H9 (cell line): ENCODE results near the gene FAIM2. TPM values are rescaled to one million over a fixed set of nuclear protein-coding genes. Genes with fewer than 3 reads are reported as not detected.

Source experiments
- DNase-seq: peaks from one replicate; pipeline ENCODE4 v3.0.0-alpha.2; 2017
- H2AFZ ChIP-seq: one replicate; pipeline ENCODE4 v1.6.1; 2013; ENCODE audit warnings: mild to moderate bottlenecking, low read length, control low read depth, moderate library complexity
- H2AK5ac ChIP-seq: 2 replicates; pipeline ENCODE4 v1.6.1; 2013; ENCODE audit warnings: low read length, control low read depth, mixed read lengths; ENCODE audit not compliant: insufficient read length
- H2BK120ac ChIP-seq: one replicate; pipeline ENCODE4 v1.6.1; 2013; ENCODE audit warnings: low read depth, mild to moderate bottlenecking, low read length, control low read depth, inconsistent platforms; ENCODE audit not compliant: poor library complexity, severe bottlenecking
- H2BK12ac ChIP-seq: 2 replicates; pipeline ENCODE4 v1.6.1; 2013; ENCODE audit warnings: low read length, control low read depth, mixed read lengths, low read depth; ENCODE audit not compliant: insufficient read length
- H2BK15ac ChIP-seq: 2 replicates; pipeline ENCODE4 v1.6.1; 2013; ENCODE audit warnings: low read depth, low read length, control low read depth
- H2BK20ac ChIP-seq: one replicate; pipeline ENCODE4 v1.6.1; 2013; ENCODE audit warnings: low read depth, mild to moderate bottlenecking, low read length, control low read depth, inconsistent platforms; ENCODE audit not compliant: poor library complexity, severe bottlenecking
- H2BK5ac ChIP-seq: 2 replicates; pipeline ENCODE4 v1.6.1; 2013; ENCODE audit warnings: low read length, control low read depth, mixed read lengths; ENCODE audit not compliant: insufficient read length
- H3K14ac ChIP-seq: 2 replicates; pipeline ENCODE4 v1.6.1; 2013; ENCODE audit warnings: low read length, control low read depth; ENCODE audit not compliant: insufficient read depth
- H3K18ac ChIP-seq: 2 replicates; pipeline ENCODE4 v1.6.1; 2013; ENCODE audit warnings: low read depth, mild to moderate bottlenecking, mixed read lengths, low read length, control low read depth; ENCODE audit not compliant: insufficient read length
- H3K23ac ChIP-seq: 2 replicates; pipeline ENCODE4 v1.6.1; 2013; ENCODE audit warnings: low read length, control low read depth, mixed read lengths, low read depth; ENCODE audit not compliant: insufficient read length
- H3K23me2 ChIP-seq: 2 replicates; pipeline ENCODE4 v1.6.1; 2013; ENCODE audit warnings: low read depth, mild to moderate bottlenecking, mixed read lengths, low read length, control low read depth; ENCODE audit not compliant: insufficient read length, poor library complexity, severe bottlenecking
- H3K27ac ChIP-seq: 2 replicates; pipeline ENCODE4 v1.5.1; 2013; ENCODE audit warnings: low read length, control low read depth, mixed read lengths, low read depth; ENCODE audit not compliant: insufficient read length
- H3K27me3 ChIP-seq: 2 replicates; pipeline ENCODE4 v1.6.1; 2013; ENCODE audit warnings: low read length, control low read depth, inconsistent platforms; ENCODE audit not compliant: insufficient read depth
- H3K4ac ChIP-seq: 2 replicates; pipeline ENCODE4 v1.6.1; 2013; ENCODE audit warnings: low read depth, mild to moderate bottlenecking, control low read depth, inconsistent platforms, low read length, moderate library complexity
- H3K4me1 ChIP-seq: 2 replicates; pipeline ENCODE4 v1.6.1; 2013; ENCODE audit warnings: low read length, control low read depth, inconsistent platforms; ENCODE audit not compliant: insufficient read depth
- H3K4me2 ChIP-seq: 2 replicates; pipeline ENCODE4 v1.6.1; 2013; ENCODE audit warnings: low read length, control low read depth, mixed read lengths; ENCODE audit not compliant: insufficient read length, insufficient read depth
- H3K56ac ChIP-seq: 2 replicates; pipeline ENCODE4 v1.6.1; 2013; ENCODE audit warnings: low read depth, mild to moderate bottlenecking, mixed read lengths, low read length, control low read depth; ENCODE audit not compliant: insufficient read length
- H3K79me1 ChIP-seq: 2 replicates; pipeline ENCODE4 v1.6.1; 2013; ENCODE audit warnings: low read depth, mild to moderate bottlenecking, moderate library complexity, low read length, control low read depth, inconsistent platforms; ENCODE audit not compliant: insufficient read depth, poor library complexity, severe bottlenecking
- H3K79me2 ChIP-seq: 2 replicates; pipeline ENCODE4 v1.6.1; 2013; ENCODE audit warnings: low read length, control low read depth, inconsistent platforms; ENCODE audit not compliant: insufficient read depth
- H3K9ac ChIP-seq: 2 replicates; pipeline ENCODE4 v1.6.1; 2013; ENCODE audit warnings: low read length, control low read depth, mixed read lengths; ENCODE audit not compliant: insufficient read length; ENCODE audit errors: extremely low read depth
- H3K9me3 ChIP-seq: one replicate; pipeline ENCODE4 v1.6.1; 2013; ENCODE audit warnings: low read depth, low read length, inconsistent platforms; ENCODE audit not compliant: control insufficient read depth
- H3T11ph ChIP-seq: one replicate; pipeline ENCODE4 v1.6.1; 2013; ENCODE audit warnings: mild to moderate bottlenecking, low read length, control low read depth, inconsistent platforms
- H4K20me1 ChIP-seq: one replicate; pipeline ENCODE4 v1.6.1; 2013; ENCODE audit not compliant: control insufficient read depth, insufficient read length, insufficient read depth
- H4K5ac ChIP-seq: 2 replicates; pipeline ENCODE4 v1.6.1; 2013; ENCODE audit warnings: low read depth, mild to moderate bottlenecking, mixed read lengths, low read length, control low read depth; ENCODE audit not compliant: insufficient read length
- H4K8ac ChIP-seq: replicated peaks from 2 replicates; pipeline ENCODE4 v1.6.1; 2013; ENCODE audit warnings: low read length, control low read depth, mixed read lengths, low read depth; ENCODE audit not compliant: insufficient read length
- H4K91ac ChIP-seq: 2 replicates; pipeline ENCODE4 v1.6.1; 2013; ENCODE audit warnings: low read depth, mild to moderate bottlenecking, moderate library complexity, mixed read lengths, low read length, control low read depth; ENCODE audit not compliant: insufficient read length
- H3K27ac Mint-ChIP-seq, 3 experiments: 2 replicates in 2 of 3; 3 replicates in 1 of 3; pipeline ENCODE4 v1.8.0; 2020 to 2021; ENCODE audit warnings: mixed read lengths in 3 of 3, mild to moderate bottlenecking in 1 of 3, moderate library complexity in 1 of 3
- H3K27me3 Mint-ChIP-seq: 2 replicates; pipeline ENCODE4 v1.8.0; 2021; ENCODE audit warnings: low read depth, mild to moderate bottlenecking, moderate library complexity, mixed read lengths
- H3K36me3 Mint-ChIP-seq, 3 experiments: 2 replicates in 2 of 3; 3 replicates in 1 of 3; pipeline ENCODE4 v1.8.0; 2020 to 2021; ENCODE audit warnings: low read depth in 3 of 3, mixed read lengths in 3 of 3; ENCODE audit not compliant: insufficient read depth in 1 of 3
- H3K4me1 Mint-ChIP-seq, 2 experiments: 2 replicates each; pipeline ENCODE4 v1.8.0; 2020; ENCODE audit warnings: mixed read lengths in 2 of 2
- H3K4me3 Mint-ChIP-seq, 2 experiments: 2 replicates in 1 of 2; 3 replicates in 1 of 2; pipeline ENCODE4 v1.8.0; 2020 to 2021; ENCODE audit warnings: mild to moderate bottlenecking in 2 of 2, mixed read lengths in 2 of 2, moderate library complexity in 1 of 2
- H3K9me3 Mint-ChIP-seq, 2 experiments: 2 replicates in 1 of 2; 3 replicates in 1 of 2; pipeline ENCODE4 v1.8.0; 2020; ENCODE audit warnings: mild to moderate bottlenecking in 2 of 2, mixed read lengths in 2 of 2, moderate library complexity in 1 of 2
- WGBS: extraction: QIAGEN DNeasy Blood & Tissue Kit; methylation state at CpG from one replicate; pipeline ENCODE4 v1.1.7; 2013; ENCODE audit warnings: missing lambda C conversion rate, low lambda C conversion rate, mixed read lengths; ENCODE audit not compliant: insufficient read length; ENCODE audit errors: extremely low coverage; 5-methylcytosine and 5-hydroxymethylcytosine counted together
- total RNA-seq: library from RNA; stranded (reverse); gene quantifications from 2 replicates; pipeline ENCODE4 v1.2.1, GENCODE V29; 2021
- TF ChIP-seq, protein P1 (sequence below): fragments of 200-600 bp; sonication (generic); conservative IDR thresholded peaks from 3 replicates; pipeline ENCODE4 v1.8.0; 2021; ENCODE audit warnings: antibody characterized with exemption, mild to moderate bottlenecking

The FAIM2 gene
- total RNA-seq, 1 experiment from 2014 or later = 0.42 TPM

DNA sequence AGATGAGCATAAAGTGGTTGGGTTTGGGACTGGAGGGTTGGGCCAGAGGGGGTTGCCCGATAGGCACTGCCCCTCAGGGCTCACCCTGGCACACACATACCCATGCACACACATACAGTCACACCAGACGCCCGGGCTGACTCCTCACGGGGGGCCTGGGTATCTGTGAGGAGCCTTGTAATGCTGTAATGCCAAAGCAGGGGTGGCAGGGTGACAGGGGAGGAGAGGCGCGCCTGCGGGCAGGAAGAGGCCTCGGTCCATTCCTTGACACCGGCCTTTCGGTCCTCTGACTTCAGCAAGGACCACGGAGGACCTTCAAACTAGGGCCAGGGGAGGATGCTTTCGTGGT, 375 bp downstream of the FAIM2 start:
- H2AK5ac ChIP-seq = no peak overlapping the region

More for the DNA sequence above, 375 bp downstream of the FAIM2 start:
- Histone ChIP-seq H3K27me3 (no peaks in the 10 kb centered on the region; the same call in 1 of the 2 replicates), H3K27ac (no peak overlapping the region), H3K4me2 (peak overlapping the region; percentile 66), H3K23ac (no peak overlapping the region), H3K14ac (0 out of 2 replicates have a peak overlapping the region, but pooled peaks have one; percentile 15), H3K4me1 (no peaks in the 10 kb centered on the region), H2BK15ac (no peak overlapping the region), H2AFZ (no peak overlapping the region), H4K5ac (no peak overlapping the region), H3K4ac (no peak overlapping the region), H3K9ac (no peak overlapping the region), H4K20me1 (no peaks in the 10 kb centered on the region), H3K79me1 (no peaks in the 10 kb centered on the region), H3K9me3 (no peaks in the 10 kb centered on the region), H2BK12ac (no peak overlapping the region), H2BK120ac (peak overlapping the region; percentile 1), H3K18ac (peak overlapping the region; percentile 57), H2BK5ac (no peak overlapping the region), H3T11ph (no peak overlapping the region), H4K91ac (no peak overlapping the region), H3K23me2 (no peaks in the 10 kb centered on the region), H2BK20ac (no peak overlapping the region), H4K8ac (no peak overlapping the region), H3K79me2 (no peaks in the 10 kb centered on the region), H3K56ac (no peak overlapping the region)
- peak overlapping the region in 1 of 2 experiments; percentile 17; a peak in 3 of 5 replicates for H3K4me3 Mint-ChIP-seq
- no peaks in the 10 kb centered on the region for H3K9me3 Mint-ChIP-seq
- H3K4me1 Mint-ChIP-seq = peaks cover 6 to 27% of the 10 kb centered on the region in 2 experiments
- no CpG with 5 or more reads among the region's 12 CpGs for whole genome bisulfite sequencing
- TF ChIP-seq, protein P1, sequence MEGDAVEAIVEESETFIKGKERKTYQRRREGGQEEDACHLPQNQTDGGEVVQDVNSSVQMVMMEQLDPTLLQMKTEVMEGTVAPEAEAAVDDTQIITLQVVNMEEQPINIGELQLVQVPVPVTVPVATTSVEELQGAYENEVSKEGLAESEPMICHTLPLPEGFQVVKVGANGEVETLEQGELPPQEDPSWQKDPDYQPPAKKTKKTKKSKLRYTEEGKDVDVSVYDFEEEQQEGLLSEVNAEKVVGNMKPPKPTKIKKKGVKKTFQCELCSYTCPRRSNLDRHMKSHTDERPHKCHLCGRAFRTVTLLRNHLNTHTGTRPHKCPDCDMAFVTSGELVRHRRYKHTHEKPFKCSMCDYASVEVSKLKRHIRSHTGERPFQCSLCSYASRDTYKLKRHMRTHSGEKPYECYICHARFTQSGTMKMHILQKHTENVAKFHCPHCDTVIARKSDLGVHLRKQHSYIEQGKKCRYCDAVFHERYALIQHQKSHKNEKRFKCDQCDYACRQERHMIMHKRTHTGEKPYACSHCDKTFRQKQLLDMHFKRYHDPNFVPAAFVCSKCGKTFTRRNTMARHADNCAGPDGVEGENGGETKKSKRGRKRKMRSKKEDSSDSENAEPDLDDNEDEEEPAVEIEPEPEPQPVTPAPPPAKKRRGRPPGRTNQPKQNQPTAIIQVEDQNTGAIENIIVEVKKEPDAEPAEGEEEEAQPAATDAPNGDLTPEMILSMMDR = no peak
- no peak for DNase-seq
- H3K27me3 Mint-ChIP-seq = peaks cover 63% of the 10 kb centered on the region
- H3K27ac Mint-ChIP-seq = no peak overlapping the region
- H3K36me3 Mint-ChIP-seq = no peaks in the 10 kb centered on the region; a peak in 1 of 7 replicates
